Left ventricle myocardium inferior (tissue), 1 donor: ENCODE measurements around the gene ROR1. TPM values are rescaled to one million over a fixed set of nuclear protein-coding genes. Genes with fewer than 3 reads are reported as not detected.

ENCODE experiments used
- DNase-seq: peaks from one replicate; pipeline ENCODE4 v3.0.0-alpha.2; 2020
- H3K27ac ChIP-seq: fragments of 200-600 bp; replicated peaks from 2 replicates; pipeline ENCODE4 v1.8.0; 2021
- H3K27me3 ChIP-seq: fragments of 200-600 bp; 2 replicates; pipeline ENCODE4 v1.8.0; 2021; ENCODE audit warnings: low read depth
- H3K36me3 ChIP-seq: fragments of 200-600 bp; 2 replicates; pipeline ENCODE4 v1.8.0; 2021
- H3K4me1 ChIP-seq: fragments of 200-600 bp; 2 replicates; pipeline ENCODE4 v1.8.0; 2021
- H3K4me3 ChIP-seq: fragments of 200-600 bp; 2 replicates; pipeline ENCODE4 v1.8.0; 2021; ENCODE audit warnings: mild to moderate bottlenecking, moderate library complexity
- H3K9me3 ChIP-seq: fragments of 200-600 bp; replicated peaks from 2 replicates; pipeline ENCODE4 v1.8.0; 2021
- CTCF ChIP-seq: fragments of 200-600 bp; IDR thresholded peaks from 2 replicates; pipeline ENCODE4 v1.8.0; 2021; ENCODE audit warnings: antibody characterized with exemption, mild to moderate bottlenecking, borderline replicate concordance
- intact Hi-C: fragments of 100-400 bp; cut with micrococcal nuclease; formaldehyde crosslinking; loops from one replicate; pipeline ENCODE4 v1.11.0; 2022
- total RNA-seq: library from RNA; stranded (reverse); fragmentation: NEBNext Ultra II Directional; extraction: Animal tissue kit (Norgen Biotek cat#: 25700); gene quantifications from one replicate; pipeline ENCODE4 v1.2.1, GENCODE V29; 2021
- donor health status: DM: no; HTN: yes; CAD: no; lungs with severe emphysema.

ROR1 gene
- total RNA-seq, 1 donor from 2014 or later: 14.0 TPM

GRCh38 chr1:64171797-64172281 lies 398.0 kb downstream of the ROR1 start:
- DNase-seq: no peak
- Histone ChIP-seq H3K9me3 (no peaks in the 10 kb centered on the region), H3K4me1 (peaks cover 22% of the 10 kb centered on the region), H3K36me3 (no peaks in the 10 kb centered on the region), H3K4me3 (no peak overlapping the region), H3K27ac (no peak overlapping the region), H3K27me3 (no peaks in the 10 kb centered on the region)
- TF ChIP-seq CTCF: no peak
- intact Hi-C loops: no loop called here

GRCh38 chr1:64172458-64172983 lies 398.7 kb downstream of the ROR1 start:
- TF ChIP-seq CTCF: no peak
- no peak overlapping the region for H3K27ac ChIP-seq
- intact Hi-C loops: no loop called here

GRCh38 chr1:64173336-64173940 lies 399.6 kb downstream of the ROR1 start:
- no peak for TF ChIP-seq CTCF
- Histone ChIP-seq H3K4me1 (peaks cover 22% of the 10 kb centered on the region), H3K27ac (no peak overlapping the region), H3K4me3 (no peak overlapping the region), H3K9me3 (no peaks in the 10 kb centered on the region), H3K36me3 (peaks cover 13% of the 10 kb centered on the region), H3K27me3 (no peaks in the 10 kb centered on the region)
- intact Hi-C loops: no loop called here
- DNase-seq: no peak

More at GRCh38 chr1:64172458-64172983, 398.7 kb downstream of the ROR1 start:
- no peak for DNase-seq
- no peaks in the 10 kb centered on the region for H3K9me3 ChIP-seq
- H3K36me3 ChIP-seq: peaks cover 4% of the 10 kb centered on the region
- peaks cover 22% of the 10 kb centered on the region for H3K4me1 ChIP-seq
- H3K27me3 ChIP-seq: no peaks in the 10 kb centered on the region
- H3K4me3 ChIP-seq: no peak overlapping the region

GRCh38 chr1:64175639-64176038 lies 401.8 kb downstream of the ROR1 start:
- no peaks in the 10 kb centered on the region for H3K27me3 ChIP-seq
- peaks cover 22% of the 10 kb centered on the region for H3K4me1 ChIP-seq
- intact Hi-C loops: no loop called here
- no peak for TF ChIP-seq CTCF
- H3K9me3 ChIP-seq: no peaks in the 10 kb centered on the region
- H3K36me3 ChIP-seq: peaks cover 17% of the 10 kb centered on the region
- H3K27ac ChIP-seq: no peak overlapping the region
- H3K4me3 ChIP-seq: no peak overlapping the region
- no peak for DNase-seq

GRCh38 chr1:64176659-64177058 lies 402.8 kb downstream of the ROR1 start:
- Histone ChIP-seq H3K4me3 (no peak overlapping the region), H3K27ac (no peak overlapping the region), H3K9me3 (no peaks in the 10 kb centered on the region), H3K27me3 (no peaks in the 10 kb centered on the region), H3K4me1 (peaks cover 18% of the 10 kb centered on the region), H3K36me3 (peaks cover 17% of the 10 kb centered on the region)
- intact Hi-C loops: no loop called here
- DNase-seq: no peak
- TF ChIP-seq CTCF: no peak
